ENCODE data around the gene FNDC5. TPM values are rescaled to one million over a fixed set of nuclear protein-coding genes. Genes with fewer than 3 reads are reported as not detected.

The FNDC5 gene
- total RNA-seq, 1 experiment from 2014 or later = 0.84 TPM

- Histone ChIP-seq H3K4me3 (peak overlapping the region; percentile 65), H3K27ac (no peak overlapping the region), H3K4me1 (replicated peaks) (peaks cover 13% of the 10 kb centered on the region), H3K27me3 (replicated peaks) (0 out of 2 replicates have a peak, but pooled peaks cover 3% of the 10 kb centered on the region), H3K36me3 (peaks cover 3% of the 10 kb centered on the region; the same call in 1 of the 2 replicates), H3K9me3 (replicated peaks) (no peaks in the 10 kb centered on the region; the same call in 1 of the 2 replicates)
- no peak for DNase-seq (ENCODE audit: low read depth in 1 of 2, low spot score in 2 of 2)
Observed at GRCh38 chr1:32901823-32902534, 31.3 kb upstream of the FNDC5 start.

DNA sequence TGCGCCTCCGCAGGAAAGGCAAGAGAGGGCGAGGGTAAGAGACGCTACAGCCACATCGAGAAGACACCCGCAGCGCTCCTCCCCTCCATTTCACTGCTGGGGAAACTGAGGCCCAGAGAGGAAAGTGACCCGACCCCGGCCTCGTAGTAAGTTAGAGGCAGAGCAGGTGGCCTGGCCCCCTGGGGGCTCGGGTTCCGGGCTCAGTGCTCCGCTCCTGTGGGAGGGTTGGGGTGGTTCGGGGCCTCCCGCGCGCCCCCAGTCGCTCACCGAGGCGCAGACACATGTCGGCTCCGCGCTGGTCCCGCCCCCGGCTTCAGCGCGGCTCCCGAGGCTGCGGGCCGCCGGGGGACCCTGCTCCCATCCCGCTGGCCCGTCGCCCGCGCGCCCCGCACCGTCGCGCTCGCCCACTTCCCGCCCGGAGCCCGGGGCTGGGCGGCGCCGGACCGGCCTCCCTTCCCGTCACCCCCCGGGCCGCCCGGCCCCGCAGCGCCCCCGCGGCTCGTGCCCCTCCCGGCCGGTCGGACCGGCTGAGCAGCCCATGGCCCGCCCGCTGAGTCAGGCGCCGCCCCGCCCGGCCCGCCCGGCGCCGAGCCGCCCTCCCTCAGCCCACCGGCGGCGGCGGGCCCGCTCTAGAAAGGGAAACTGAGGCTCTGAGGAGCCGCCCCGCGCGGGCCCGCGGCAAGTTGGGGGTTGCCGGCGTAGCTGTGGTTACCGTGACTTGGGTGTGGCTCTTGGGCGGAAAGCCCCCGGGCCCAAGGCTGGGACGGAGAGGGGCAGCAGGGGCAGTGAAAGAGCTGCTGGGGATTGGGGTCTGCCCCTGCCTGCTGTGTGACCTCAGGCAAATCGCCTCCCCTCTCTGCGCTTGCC lies 30.5 kb upstream of the FNDC5 start, which contains the start of gene TMEM54:
Gene TMEM54 (minus strand): TSS at position 434 of the 867 bp plus-strand sequence. CDS start 151 bp downstream, at position 283.
- H3K9me3 ChIP-seq (replicated peaks) = no peaks in the 10 kb centered on the region; the same call in 1 of the 2 replicates
- DNase-seq (ENCODE audit: low read depth in 1 of 2, low spot score in 2 of 2) = no peak
- 0 out of 2 replicates have a peak, but pooled peaks cover 3% of the 10 kb centered on the region for H3K27me3 ChIP-seq (replicated peaks)
- peak within 1 kb of the TSS; percentile 65 for H3K4me3 ChIP-seq
- peaks cover 3% of the 10 kb centered on the region; the same call in 1 of the 2 replicates for H3K36me3 ChIP-seq
- H3K4me1 ChIP-seq (replicated peaks) = peaks cover 13% of the 10 kb centered on the region
- no peak within 1 kb of the TSS for H3K27ac ChIP-seq

DNA sequence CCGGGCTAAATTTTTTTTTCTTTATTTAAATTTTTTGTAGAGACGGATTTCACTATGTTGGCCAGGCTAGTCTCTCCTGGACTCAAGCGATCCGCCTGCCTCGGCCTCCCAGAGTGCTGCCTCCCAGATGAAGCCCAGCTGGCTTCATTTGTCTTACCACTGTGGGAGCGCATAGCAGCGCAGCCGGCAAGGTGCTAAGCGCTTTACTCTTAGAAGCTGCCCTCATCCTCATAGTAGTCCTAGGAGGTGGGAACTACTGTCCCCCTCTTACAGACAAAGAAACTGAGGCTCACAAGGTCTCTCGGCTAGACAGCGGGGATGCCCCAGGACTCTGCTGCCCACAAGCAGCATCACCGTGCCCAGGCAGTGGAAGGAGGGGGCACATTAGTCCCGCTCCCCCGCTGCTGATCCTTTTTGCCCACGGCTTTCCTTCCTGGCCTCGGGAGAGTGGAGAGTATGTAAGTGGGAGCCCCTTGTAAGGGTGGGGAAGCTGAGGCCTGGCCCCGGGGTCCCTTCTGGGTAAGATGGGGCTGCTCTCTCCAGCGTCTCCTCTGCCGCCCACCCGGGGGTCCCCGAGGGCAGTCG lies 29.8 kb upstream of the FNDC5 start:
- peaks cover 13% of the 10 kb centered on the region for H3K4me1 ChIP-seq (replicated peaks)
- H3K9me3 ChIP-seq (replicated peaks) = no peaks in the 10 kb centered on the region; the same call in 1 of the 2 replicates
- H3K27ac ChIP-seq = no peak overlapping the region
- H3K27me3 ChIP-seq (replicated peaks) = 0 out of 2 replicates have a peak, but pooled peaks cover 3% of the 10 kb centered on the region
- DNase-seq (ENCODE audit: low read depth in 1 of 2, low spot score in 2 of 2) = no peak
- H3K36me3 ChIP-seq = peaks cover 3% of the 10 kb centered on the region; the same call in 1 of the 2 replicates
- H3K4me3 ChIP-seq = peak overlapping the region; percentile 65

- Histone ChIP-seq H3K4me1 (replicated peaks) (peaks cover 13% of the 10 kb centered on the region), H3K36me3 (peaks cover 3% of the 10 kb centered on the region; the same call in 1 of the 2 replicates), H3K4me3 (no peak overlapping the region), H3K9me3 (replicated peaks) (no peaks in the 10 kb centered on the region; the same call in 1 of the 2 replicates), H3K27ac (no peak overlapping the region), H3K27me3 (replicated peaks) (0 out of 2 replicates have a peak, but pooled peaks cover 3% of the 10 kb centered on the region)
- no peak for DNase-seq (ENCODE audit: low read depth in 1 of 2, low spot score in 2 of 2)
Observed at GRCh38 chr1:32899586-32900296, 29.0 kb upstream of the FNDC5 start.

GRCh38 chr1:32898958-32899357 lies 28.2 kb upstream of the FNDC5 start:
- Histone ChIP-seq H3K4me3 (no peak overlapping the region), H3K36me3 (peaks cover 3% of the 10 kb centered on the region; the same call in 1 of the 2 replicates), H3K27ac (no peak overlapping the region), H3K27me3 (replicated peaks) (0 out of 2 replicates have a peak, but pooled peaks cover 3% of the 10 kb centered on the region), H3K9me3 (replicated peaks) (no peaks in the 10 kb centered on the region; the same call in 1 of the 2 replicates), H3K4me1 (replicated peaks) (peaks cover 13% of the 10 kb centered on the region)
- DNase-seq (ENCODE audit: low read depth in 1 of 2, low spot score in 2 of 2) = no peak

- no peaks in the 10 kb centered on the region; the same call in 1 of the 2 replicates for H3K9me3 ChIP-seq (replicated peaks)
- no peak overlapping the region for H3K27ac ChIP-seq
- H3K36me3 ChIP-seq = peaks cover 3% of the 10 kb centered on the region; the same call in 1 of the 2 replicates
- H3K4me3 ChIP-seq = no peak overlapping the region
- no peak for DNase-seq (ENCODE audit: low read depth in 1 of 2, low spot score in 2 of 2)
- H3K4me1 ChIP-seq (replicated peaks) = peaks cover 16% of the 10 kb centered on the region
- H3K27me3 ChIP-seq (replicated peaks) = peaks cover 6% of the 10 kb centered on the region
Observed at GRCh38 chr1:32898056-32898455, 27.3 kb upstream of the FNDC5 start.

GRCh38 chr1:32897082-32898049 lies 26.7 kb upstream of the FNDC5 start:
- H3K36me3 ChIP-seq = peaks cover 3% of the 10 kb centered on the region; the same call in 1 of the 2 replicates
- DNase-seq (ENCODE audit: low read depth in 1 of 2, low spot score in 2 of 2) = no peak

GRCh38 chr1:32896451-32896850 lies 25.7 kb upstream of the FNDC5 start:
- Histone ChIP-seq H3K36me3 (peaks cover 3% of the 10 kb centered on the region; the same call in 1 of the 2 replicates), H3K4me1 (replicated peaks) (peaks cover 18% of the 10 kb centered on the region), H3K9me3 (replicated peaks) (peaks cover 4% of the 10 kb centered on the region; the same call in 1 of the 2 replicates), H3K4me3 (no peak overlapping the region), H3K27ac (no peak overlapping the region), H3K27me3 (replicated peaks) (peaks cover 20% of the 10 kb centered on the region)
- DNase-seq (ENCODE audit: low read depth in 1 of 2, low spot score in 2 of 2) = no peak

More at GRCh38 chr1:32897082-32898049, 26.7 kb upstream of the FNDC5 start:
- Histone ChIP-seq H3K4me3 (no peak overlapping the region), H3K27me3 (replicated peaks) (peaks cover 13% of the 10 kb centered on the region), H3K9me3 (replicated peaks) (peaks cover 4% of the 10 kb centered on the region; the same call in 1 of the 2 replicates), H3K4me1 (replicated peaks) (peaks cover 21% of the 10 kb centered on the region), H3K27ac (no peak overlapping the region)

DNA sequence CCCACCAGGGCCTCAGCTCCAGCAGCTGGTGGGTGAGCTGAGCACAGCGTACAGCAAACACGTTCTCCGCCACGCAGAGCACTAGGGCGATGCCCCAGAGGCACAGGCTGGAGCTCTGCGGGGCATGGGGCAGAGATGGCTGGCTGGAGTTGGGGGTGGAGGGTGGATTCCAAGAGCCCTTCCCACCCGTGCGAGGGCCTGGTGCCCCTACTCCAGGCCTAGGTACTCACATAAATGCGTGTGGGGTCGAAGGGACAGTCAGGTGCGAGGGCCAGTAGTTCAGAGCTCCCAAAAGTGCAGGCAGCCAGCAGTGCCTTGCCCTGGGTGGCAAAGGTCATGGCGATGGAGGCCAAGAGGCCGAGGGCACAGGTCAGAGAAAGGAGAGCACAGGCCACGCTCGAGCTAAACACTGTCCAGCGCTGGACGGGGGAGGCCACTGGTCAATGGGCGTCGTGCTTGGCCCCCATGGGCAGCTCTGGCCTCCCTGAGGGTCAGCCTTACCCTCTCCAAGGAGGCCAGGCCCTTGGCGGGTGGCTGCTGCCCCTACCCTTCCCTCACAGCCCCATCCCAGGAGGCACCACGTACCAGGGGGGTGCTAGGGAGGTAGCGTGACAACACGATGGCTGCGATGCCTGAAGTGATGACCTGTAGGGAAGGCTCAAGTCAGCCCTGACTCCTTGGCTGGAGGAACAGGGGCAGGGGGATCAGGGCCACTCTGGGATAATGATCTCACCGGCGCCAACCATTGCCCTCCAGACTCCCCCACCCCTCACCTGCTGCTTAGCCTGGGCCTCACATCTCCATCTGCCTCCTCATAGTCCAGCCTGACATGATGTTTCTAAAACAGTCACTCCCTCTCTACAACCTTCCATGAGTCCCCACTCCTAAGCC lies 24.9 kb upstream of the FNDC5 start:
- peaks cover 22% of the 10 kb centered on the region for H3K27me3 ChIP-seq (replicated peaks)
- H3K27ac ChIP-seq = no peak overlapping the region
- peaks cover 10% of the 10 kb centered on the region for H3K4me1 ChIP-seq (replicated peaks)
- no peaks in the 10 kb centered on the region for H3K36me3 ChIP-seq
- no peak for DNase-seq (ENCODE audit: low read depth in 1 of 2, low spot score in 2 of 2)
- no peak overlapping the region for H3K4me3 ChIP-seq
- peaks cover 4% of the 10 kb centered on the region; the same call in 1 of the 2 replicates for H3K9me3 ChIP-seq (replicated peaks)

GRCh38 chr1:32894681-32895080 lies 24.0 kb upstream of the FNDC5 start:
- no peak for DNase-seq (ENCODE audit: low read depth in 1 of 2, low spot score in 2 of 2)
- peaks cover 22% of the 10 kb centered on the region for H3K27me3 ChIP-seq (replicated peaks)
- H3K27ac ChIP-seq = no peak overlapping the region
- no peaks in the 10 kb centered on the region for H3K36me3 ChIP-seq
- H3K4me1 ChIP-seq (replicated peaks) = peaks cover 8% of the 10 kb centered on the region
- H3K9me3 ChIP-seq (replicated peaks) = peaks cover 4% of the 10 kb centered on the region; the same call in 1 of the 2 replicates
- no peak overlapping the region for H3K4me3 ChIP-seq

GRCh38 chr1:32894019-32894600 lies 23.4 kb upstream of the FNDC5 start:
- Histone ChIP-seq H3K27me3 (replicated peaks) (peaks cover 22% of the 10 kb centered on the region), H3K4me3 (no peak overlapping the region), H3K36me3 (no peaks in the 10 kb centered on the region), H3K27ac (no peak overlapping the region), H3K9me3 (replicated peaks) (peaks cover 4% of the 10 kb centered on the region; the same call in 1 of the 2 replicates), H3K4me1 (replicated peaks) (peaks cover 8% of the 10 kb centered on the region)
- no peak for DNase-seq (ENCODE audit: low read depth in 1 of 2, low spot score in 2 of 2)
